OCI-M2 (cell line): Measurements from ENCODE around the gene FBXW5.

ENCODE experiments used
- DNase-seq: peaks from one replicate; lab custom pipeline; 2025; ENCODE audit not compliant: unreplicated experiment; lab: John Stamatoyannopoulos, UW

The FBXW5 gene

GRCh38 chr9:136978073-136978864 is 33.7 kb upstream of the FBXW5 start:
- no peak for DNase-seq

GRCh38 chr9:136977649-136978072 is 33.1 kb upstream of the FBXW5 start:
- no peak for DNase-seq

GRCh38 chr9:136977223-136977622 is 32.7 kb upstream of the FBXW5 start, which contains the start of gene PTGDS:
Gene PTGDS (plus strand): TSS chr9:136977504. CDS start chr9:136977579, 75 bp downstream.
- DNase-seq: no peak

- no peak for DNase-seq
Observed at GRCh38 chr9:136975644-136976043, 31.1 kb upstream of the FBXW5 start.

GRCh38 chr9:136974817-136975535 is 30.4 kb upstream of the FBXW5 start:
- DNase-seq: no peak

- DNase-seq: no peak
Observed at GRCh38 chr9:136973618-136974617, 29.4 kb upstream of the FBXW5 start.

GRCh38 chr9:136972743-136973142 is 28.2 kb upstream of the FBXW5 start:
- no peak for DNase-seq

GRCh38 chr9:136972335-136972734 is 27.8 kb upstream of the FBXW5 start:
- DNase-seq: no peak

- DNase-seq: no peak
Observed at GRCh38 chr9:136971746-136972145, 27.2 kb upstream of the FBXW5 start.

- DNase-seq: no peak
Observed at GRCh38 chr9:136970361-136970760, 25.8 kb upstream of the FBXW5 start.

- DNase-seq: no peak
Observed at GRCh38 chr9:136969774-136970173, 25.2 kb upstream of the FBXW5 start.

- DNase-seq: no peak
Observed at GRCh38 chr9:136969150-136969549, 24.6 kb upstream of the FBXW5 start.

- DNase-seq: no peak
Observed at GRCh38 chr9:136968333-136969127, 24.0 kb upstream of the FBXW5 start.

GRCh38 chr9:136965771-136966484 is 21.4 kb upstream of the FBXW5 start:
- no peak for DNase-seq

- no peak for DNase-seq
Observed at GRCh38 chr9:136964833-136965422, 20.4 kb upstream of the FBXW5 start.

- DNase-seq: no peak
Observed at GRCh38 chr9:136964171-136964689, 19.7 kb upstream of the FBXW5 start.

- no peak for DNase-seq
Observed at GRCh38 chr9:136963751-136964150, 19.2 kb upstream of the FBXW5 start.

GRCh38 chr9:136963341-136963740 is 18.8 kb upstream of the FBXW5 start:
- DNase-seq: no peak

GRCh38 chr9:136962701-136963248 is 18.2 kb upstream of the FBXW5 start:
- no peak for DNase-seq
